GM18867 (cell line): ENCODE results near the gene TENM3.
"Not testable (repeated sequence)": the region's sequence is repeated elsewhere in the genome, so short reads cannot be mapped to it uniquely, and the experiment has no call there.

Experiments used
- ATAC-seq: cut with Tn5 transposase; IDR thresholded peaks from one replicate; pipeline ENCODE4 v1.9.1; 2021; ENCODE audit warnings: mild to moderate bottlenecking, moderate library complexity; ENCODE audit not compliant: unreplicated experiment

Gene TENM3

DNA sequence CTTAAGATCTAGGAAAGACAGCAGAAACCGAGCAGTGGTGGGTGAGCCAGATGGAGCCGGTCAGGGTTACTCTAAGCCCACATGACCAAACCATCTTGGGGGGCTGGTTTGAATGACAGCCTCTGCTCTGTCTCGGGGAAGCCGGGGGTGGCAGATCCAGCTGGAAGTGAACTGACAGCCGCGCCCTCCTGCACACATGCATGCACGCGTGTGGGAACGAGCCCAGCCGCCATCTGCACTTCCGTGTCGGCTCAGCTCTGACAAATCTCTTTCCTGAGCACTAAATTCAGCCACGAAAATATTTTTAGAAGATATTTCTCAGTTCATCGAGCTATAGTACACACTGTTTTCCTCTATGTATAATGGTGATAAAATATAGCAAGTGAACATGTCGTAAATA lies 558.4 kb downstream of the TENM3 start:
- no peak for ATAC-seq

DNA sequence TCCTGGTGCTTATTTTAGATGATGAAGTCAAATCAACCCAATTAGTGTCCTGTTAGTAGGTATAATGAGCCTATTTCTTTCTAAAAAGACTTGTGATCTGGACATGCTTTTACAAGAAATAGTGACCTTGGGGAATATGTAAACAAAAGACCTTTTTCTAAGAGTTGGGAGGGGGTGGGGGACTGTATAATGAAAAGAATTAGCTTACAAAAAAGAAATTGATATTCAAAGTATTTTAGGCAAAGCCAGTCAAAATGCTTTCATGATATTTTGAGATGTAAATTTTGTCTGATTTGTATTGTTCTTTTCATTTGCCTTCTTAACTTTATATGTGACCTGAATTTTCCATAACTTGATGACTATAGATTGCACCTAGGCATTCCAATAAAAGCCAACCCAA lies 559.4 kb downstream of the TENM3 start:
- ATAC-seq, result no peak

DNA sequence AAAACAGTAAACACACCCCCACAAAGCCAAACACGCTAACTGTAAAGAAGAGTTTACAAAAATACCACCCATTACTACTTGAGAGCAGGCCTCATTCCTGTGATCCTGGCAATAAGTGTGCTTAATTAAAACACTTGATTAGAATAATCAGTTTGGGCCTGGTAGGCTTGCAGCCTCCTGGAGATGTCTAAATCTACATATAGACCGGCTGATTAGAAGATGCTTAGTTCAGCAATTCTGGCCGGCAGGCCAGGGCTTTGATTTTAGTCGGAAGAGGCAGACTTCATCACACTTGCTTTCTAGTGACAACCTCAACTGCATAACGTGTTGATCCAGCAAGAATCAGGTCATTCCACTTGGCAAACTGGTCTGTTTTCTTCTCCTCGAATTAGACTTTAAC lies 560.0 kb downstream of the TENM3 start:
- no peak for ATAC-seq

DNA sequence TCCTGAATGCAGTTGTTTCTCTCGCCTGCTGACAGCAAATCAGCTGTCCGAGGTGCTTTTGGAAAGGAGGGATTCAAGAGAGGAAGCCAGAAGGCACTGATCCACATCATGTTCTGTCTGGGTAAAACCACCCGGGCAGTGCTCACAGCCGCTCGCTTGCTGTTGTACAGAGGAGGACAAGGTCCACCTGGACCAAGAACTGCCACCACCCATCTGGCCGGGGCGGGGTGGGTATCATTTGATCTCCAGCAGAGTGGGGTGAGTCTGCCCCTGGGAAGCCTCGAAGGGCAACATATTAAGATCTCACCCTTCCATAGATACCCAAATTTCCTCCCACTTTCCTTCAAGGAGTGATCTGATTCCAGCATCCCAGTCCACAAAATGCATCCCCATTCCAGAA lies 560.9 kb downstream of the TENM3 start:
- no peak for ATAC-seq

DNA sequence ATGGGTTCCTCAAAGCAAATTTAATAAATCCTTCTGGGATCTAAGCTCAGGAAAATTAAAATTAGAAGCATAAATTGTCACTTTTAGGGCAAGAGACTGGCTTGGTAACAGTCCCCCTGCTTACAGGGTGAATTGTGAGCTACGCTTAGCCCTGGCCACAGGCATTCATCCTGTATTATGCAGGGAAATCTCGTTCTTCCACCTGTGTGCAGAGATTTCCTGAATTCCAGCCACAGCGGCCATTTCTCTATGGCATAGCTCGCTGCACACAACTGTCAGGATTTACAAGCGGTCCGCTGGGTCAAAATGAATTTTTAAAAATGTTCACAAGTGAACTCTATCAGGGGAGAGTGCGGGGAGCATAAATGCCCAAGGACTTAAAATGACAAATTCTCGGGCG lies 562.1 kb downstream of the TENM3 start:
- no peak for ATAC-seq

DNA sequence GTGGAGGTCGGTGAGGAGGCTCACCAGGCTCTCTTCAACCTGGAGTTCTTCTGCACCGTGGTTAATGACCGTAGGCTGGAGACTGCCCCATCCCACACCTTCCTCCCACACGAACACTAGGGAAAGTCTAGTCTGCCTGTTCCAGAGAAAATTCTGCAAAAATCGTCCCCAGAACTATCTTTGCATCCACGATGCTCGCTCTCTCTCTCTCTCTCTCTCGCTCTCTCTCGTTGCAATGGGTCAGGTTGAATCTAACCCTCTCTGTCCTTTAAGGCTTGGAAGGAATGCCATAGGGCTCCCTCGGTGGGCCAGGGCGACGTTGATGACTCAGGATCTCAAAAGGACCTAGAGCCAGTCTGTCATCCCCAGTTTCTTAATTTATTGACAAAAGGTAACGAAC lies 562.5 kb downstream of the TENM3 start:
- ATAC-seq, result no peak

DNA sequence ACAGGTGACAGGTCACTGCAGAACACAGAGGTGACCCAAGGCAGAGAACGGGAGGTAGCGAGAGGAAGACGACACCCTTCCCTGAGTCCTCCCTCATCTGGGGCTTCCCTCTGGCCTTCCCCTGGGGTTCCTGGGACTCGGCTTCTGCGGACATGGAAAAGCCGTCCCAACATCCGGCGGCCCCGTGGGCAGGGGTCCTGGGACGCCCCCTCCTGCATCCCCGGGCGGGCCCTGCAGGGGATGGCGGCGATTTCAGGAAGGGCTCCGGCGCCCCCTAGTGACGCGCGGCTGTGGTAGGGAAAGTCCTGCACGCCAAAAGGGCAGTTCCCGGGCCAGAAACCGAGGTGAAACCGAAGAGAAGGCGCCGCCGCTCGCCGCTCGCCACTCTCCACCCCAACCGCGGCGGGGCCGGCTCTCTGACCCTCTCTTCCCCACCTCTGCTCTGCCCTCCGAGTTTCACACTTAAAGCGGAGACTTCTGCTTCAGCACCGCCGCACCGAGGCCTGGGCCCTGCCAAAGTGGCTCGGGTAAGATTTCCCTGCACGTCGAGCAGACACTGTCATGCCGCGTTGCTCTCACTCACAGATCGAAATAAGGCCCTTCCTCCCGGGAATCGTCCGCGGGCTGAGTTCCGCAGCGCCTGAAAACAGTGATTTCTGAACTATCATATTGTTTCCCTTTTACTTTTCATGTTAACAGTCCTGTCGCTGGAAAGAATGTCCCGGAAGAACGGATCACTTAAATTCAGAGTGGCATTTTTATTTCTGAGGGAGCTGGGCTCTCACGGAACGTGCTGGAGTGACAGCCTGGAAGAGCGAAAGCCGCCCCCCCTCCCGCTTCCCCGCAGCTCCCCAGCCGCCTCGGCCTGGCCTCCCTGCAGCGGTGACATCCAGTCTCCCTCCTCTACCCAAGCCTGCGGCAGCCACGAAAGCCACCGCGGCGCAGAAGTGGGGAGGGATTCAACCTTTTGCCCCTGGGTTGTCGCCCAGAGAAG lies 563.4 kb downstream of the TENM3 start:
- ATAC-seq, result peak; percentile 64

DNA sequence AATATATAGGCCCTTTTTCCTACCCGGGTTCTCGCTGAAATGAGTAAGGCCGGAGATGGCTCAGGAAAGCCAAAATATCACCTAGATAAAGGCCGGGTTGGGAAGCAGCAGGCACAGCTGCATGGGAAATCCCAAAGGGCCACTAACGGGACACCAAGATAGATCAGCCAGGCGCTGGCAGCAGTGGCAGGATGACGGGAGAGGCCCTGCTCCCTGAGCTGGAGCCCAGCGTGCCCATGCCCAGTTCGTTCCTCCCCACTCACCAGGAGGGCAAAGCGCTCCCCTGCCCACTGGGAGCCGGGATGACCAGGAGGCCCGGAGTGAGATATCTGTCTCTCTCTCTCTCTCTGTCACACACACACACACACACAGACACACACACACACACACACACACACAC lies 564.1 kb downstream of the TENM3 start:
- no peak for ATAC-seq

DNA sequence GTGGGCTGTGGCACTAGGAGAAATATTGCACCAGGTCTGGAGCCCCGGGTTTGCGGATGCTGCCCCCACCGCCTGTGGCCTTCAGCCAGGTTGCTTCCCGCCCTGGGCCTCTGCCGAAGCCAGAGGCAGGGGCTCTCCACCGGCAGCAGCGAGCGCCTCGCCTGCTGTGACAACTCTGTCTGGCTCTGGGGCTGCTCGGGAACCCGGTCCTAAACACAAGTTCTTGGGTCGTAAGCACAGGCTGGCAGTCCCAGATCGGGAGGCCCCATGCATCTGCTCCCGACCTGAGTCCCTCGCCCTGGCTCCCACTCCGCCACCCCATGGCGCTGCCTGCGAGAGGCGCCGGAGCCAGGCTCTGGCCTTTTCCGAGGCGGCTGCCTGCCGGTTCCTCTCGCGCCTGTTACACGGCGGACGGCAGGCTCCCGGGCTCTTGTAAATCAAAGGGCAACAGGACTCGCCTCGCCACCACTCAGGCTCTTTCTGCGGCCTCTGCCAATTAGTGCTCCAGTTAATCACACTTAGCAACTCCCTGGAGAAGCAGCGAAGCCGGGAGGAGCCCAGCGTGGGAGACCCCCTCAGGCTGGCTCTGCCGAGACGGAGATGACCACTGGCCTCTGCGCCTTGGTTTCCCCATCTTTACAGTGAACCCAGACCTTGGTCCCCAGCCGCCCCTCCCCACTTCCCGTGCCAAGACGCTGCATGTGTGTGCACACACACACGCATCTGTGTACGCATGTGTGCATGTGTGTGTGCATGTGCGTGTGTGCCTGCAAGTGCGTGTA lies 564.8 kb downstream of the TENM3 start:
- no peak for ATAC-seq

DNA sequence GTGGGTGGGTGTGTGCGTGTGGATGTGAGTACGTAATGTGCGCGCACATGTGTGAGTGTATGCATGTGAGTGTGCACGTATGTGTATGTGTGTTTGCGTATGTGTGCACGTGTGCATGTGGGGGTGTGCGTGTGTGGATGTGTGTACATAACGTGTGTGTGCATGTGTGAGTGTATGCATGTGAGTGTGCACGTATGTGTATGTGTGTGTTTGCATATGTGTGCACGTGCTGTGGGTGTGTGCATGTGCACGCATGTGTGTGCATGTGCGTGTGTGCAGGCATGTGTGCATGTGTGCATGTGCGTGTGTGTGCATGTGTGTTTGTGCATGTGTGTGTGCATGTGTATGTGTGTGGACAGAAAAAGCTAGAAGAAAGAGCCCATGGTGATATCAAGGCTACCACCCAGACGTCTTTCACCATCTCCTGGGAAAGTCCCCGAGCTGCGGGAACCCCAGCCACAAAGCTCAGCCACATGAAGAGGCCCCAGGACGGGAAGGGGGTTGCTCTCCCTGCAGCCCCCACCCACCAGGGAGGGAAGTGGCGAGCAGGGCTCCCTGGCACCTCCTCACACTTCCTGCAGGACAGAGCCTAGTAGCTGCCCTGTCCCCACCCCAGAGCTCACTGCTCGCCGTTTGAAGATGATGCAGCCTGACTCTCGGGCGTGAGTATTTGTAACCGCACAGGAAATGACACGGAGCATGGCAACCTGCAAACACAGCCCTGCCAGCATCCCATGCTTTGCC lies 565.6 kb downstream of the TENM3 start:
- ATAC-seq, result peak; percentile 85

DNA sequence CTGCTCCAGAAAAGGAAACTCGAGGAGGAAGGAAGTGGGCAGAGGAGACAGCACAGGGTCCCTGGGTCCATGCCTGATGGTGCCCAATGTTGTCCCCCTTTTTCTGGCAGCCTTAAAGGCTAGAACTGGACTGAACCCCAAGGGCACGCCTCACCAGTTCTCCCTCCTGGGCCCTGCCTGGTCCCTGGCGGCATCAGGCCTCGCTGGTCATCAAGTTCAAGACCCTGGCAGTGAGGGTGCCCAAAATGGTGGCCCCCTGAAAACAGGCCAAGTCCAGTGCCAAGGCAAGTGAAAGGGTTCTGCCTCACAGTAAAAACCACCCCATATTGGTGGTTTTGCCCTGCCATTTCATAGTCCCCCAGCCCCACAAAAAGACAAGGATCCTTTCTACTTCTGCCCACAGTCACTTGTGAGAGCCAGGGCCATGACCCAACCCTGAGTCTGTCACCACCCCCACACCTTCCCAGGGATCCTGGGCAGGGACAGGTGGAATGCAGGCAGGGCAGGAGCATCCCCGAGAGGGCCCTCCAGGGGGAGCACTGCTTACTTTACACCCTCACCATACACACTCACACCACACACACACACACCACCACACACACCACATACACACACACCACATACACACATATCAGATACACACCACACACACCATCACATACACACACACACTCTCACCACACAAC lies 566.4 kb downstream of the TENM3 start:
- ATAC-seq, result peak; percentile 35

DNA sequence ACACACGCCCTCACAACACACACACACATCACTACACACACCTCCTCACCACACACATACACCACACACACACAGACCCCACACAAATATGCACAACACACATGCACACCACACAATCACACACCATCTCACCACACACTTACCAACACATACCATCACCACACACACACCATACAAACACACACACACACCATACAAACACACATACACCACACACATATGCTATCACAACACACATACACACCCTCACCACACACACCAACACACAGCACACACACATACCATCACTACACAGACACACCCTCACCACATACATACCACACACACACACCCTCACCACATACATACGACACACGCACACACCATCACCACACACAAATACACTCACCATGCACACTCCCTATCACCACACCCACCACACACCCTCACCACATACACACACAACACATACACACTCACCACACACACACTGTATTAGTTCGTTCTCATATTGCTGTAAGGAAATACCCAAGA lies 567.0 kb downstream of the TENM3 start:
- no peak for ATAC-seq

DNA sequence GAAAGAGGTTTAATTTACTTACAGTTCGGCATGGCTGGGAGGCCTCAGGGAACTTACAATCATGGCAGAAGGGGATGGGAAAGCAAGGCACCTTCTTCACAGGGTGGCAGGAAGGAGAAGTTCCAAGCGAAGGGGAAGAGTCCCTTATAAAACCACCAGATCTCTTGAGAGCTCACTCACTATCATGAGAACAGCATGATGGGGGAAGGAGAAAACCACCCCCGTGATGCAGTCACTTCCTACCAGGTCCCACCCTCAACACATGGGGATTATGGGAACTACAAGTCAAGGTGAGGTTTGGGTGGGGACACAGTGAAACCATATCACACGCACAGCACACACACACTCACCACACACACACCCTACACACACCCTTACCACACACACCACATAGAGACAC lies 569.7 kb downstream of the TENM3 start:
- no peak for ATAC-seq

DNA sequence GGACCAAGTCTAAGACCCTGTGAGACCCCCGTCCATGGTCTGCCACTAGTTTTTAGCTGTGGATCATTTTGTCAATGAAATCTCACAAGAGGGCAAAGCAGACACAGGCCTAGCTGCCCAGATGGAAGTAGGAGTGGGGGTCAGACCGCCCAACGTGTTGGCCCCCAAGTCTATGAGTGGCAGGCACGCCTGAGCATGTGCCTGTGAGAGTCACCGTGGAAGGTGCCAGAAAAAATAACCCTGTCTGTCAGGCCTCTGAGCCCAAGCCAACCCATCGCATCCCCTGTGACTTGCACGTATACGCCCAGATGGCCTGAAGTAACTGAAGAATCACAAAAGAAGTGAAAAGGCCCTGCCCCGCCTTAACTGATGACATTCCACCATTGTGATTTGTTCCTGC lies 570.9 kb downstream of the TENM3 start:
- not testable (repeated sequence) for ATAC-seq

DNA sequence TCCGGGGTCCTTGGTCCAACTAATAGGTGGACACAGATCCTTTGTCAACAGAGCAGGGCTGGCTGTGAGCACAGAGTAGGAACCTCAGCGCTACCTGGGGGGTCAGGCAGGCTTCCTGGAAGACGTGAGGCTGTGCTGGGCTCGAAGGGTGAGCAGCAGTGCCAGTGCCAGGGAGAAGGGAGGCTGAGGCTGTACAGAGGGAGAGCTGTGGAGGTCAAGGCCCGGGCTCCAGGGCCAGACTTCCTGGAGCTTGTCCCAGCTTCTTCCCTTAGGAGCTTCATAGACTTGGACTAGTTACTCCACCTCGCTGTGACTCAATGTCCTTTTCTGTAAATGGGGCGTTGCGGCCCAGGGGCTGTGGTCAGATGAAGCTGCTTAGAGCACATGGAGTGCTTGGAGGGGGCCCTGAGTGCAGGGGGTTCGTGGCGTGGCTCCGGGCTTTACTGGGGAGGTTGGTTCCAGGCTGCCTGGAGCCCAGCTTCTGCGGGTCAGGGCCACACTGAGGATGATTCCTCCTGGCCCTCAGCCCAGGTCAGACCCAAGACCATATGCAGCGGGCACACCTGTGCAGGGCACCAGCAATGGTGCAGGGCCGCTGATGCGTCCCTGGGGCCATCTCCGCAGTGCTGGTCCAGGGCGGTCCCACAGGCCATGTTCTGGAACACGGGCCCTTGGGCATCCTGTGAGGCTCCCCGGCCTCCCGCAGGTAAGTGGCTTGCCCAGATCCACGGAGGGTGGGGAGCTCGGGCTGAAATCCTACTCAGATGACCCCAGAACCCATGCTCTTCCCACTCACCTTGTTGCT lies 575.9 kb downstream of the TENM3 start:
- ATAC-seq, result no peak

DNA sequence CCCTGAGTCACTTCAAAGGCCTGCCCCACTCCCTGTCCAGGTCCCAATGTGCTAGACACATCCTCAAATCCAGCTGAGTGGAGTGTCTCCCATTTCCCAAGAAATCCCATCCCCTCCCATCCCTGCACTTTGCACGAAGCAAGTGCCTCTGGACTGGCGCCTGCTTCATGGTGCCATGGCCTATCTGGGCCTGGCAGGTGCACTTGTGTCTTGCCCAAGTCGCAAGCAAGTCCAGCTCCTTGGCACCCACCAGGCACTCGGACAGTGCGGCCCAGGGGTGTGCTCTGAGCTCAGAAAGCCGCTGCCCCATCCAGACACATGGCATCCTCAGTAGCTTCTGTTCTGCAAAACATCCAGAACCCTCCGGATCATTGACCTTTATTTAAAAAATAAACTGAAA lies 576.5 kb downstream of the TENM3 start:
- no peak for ATAC-seq

DNA sequence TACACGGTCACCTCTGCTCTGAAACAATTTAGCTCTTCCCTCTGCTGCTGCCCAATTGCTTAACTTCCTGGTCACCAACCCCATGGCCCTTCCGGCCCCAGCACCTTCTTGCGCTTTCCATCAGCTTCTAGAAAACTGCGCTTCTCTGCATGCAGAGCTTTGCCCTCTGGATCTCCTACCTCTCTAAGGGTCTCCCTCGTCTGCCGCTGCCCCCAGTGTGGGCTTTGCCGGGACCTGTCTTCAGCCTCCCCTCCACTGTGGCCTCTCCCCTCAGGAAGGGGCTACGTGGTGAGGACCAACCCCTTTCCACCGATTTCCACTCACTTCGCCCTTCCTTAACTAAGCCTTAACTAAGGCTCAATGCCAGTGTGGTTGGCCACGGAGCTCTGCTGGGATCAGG lies 579.4 kb downstream of the TENM3 start:
- no peak for ATAC-seq

DNA sequence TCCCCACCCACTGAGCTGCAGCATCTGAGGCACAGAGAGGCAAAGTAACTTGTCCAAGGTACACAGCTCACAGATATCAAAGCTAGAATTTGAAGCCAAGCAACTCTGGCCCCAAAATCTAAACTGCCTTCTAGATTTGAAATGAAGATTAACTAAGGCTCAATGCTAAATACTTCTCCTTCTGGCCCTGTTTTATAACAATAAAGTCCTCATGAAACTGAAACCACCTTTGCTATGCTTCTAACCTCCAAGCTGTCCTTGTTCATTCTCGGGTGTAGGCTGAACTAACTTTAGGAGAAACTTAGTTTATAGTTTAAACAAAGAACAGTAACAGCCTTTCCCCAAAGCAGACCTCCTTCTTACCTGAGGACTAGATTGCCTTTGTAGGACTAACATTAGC lies 580.4 kb downstream of the TENM3 start:
- ATAC-seq, result peak; percentile 85

DNA sequence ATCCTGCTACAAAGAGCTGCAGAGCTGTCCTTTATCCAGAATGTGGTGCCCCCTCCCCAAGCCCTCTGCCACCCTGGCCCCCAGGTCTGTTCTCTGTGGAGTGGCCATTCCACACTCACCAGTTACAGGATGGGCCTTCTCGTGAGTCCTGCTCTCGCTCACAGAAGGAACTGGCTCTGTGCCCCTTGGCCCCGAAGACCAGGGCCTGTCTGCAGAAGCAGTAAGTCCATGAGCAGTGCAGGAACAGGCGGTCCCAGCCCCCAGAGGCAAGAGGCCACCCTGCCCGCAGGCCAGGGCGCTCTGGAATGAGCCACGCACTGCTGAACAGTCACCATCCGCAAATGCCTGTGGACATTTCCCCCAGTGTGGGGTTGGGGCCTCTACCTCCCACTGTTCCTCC lies 581.8 kb downstream of the TENM3 start:
- ATAC-seq, result no peak

DNA sequence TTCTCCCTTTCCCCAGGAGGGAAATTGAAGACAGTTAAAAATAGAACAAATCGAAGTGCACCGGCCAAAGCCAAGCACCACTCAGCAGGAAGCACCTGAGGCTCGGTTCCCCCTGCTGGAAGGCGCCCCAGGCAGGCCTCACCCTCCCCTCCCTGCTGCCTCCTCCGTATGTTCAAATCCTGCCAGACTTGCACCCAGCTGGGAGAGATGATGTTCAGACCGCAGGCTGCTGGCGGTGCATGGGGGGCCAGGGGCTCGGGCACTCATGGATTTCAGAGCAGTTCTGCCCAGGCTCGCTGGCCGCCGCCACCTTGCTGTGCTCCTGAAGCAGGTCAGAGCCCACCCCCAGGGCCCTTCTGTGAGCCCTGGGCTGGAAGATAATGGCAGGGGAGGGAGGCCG lies 582.6 kb downstream of the TENM3 start:
- no peak for ATAC-seq
